GM19452 (cell line): Measurements from ENCODE around the gene CHMP1A.
"Not testable (repeated sequence)": the region's sequence is repeated elsewhere in the genome, so short reads cannot be mapped to it uniquely, and the experiment has no call there.

ENCODE experiments used
- ATAC-seq: cut with Tn5 transposase; IDR thresholded peaks from one replicate; pipeline ENCODE4 v1.9.1; 2021; ENCODE audit not compliant: unreplicated experiment

The CHMP1A gene

DNA sequence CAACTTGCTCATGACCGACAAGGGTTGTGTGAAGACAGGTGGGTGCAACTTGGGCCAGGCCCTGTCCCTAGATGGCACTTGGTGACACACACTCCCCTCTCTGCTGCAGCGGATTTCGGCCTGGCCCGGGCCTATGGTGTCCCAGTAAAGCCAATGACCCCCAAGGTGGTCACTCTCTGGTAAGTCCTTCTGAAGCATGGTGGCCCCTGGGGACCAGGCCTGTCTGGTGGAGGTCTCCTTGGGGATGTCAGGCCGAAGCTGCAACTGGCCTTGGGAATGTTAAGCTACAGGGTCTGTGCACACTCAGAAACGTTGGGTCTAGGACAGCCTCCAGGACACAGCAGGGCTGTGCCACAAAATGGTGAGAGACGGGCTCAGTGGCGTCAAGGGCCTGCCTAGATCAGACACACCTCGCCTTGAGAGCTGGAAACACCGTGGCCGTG lies 35.8 kb upstream of the CHMP1A start:
- no peak for ATAC-seq

DNA sequence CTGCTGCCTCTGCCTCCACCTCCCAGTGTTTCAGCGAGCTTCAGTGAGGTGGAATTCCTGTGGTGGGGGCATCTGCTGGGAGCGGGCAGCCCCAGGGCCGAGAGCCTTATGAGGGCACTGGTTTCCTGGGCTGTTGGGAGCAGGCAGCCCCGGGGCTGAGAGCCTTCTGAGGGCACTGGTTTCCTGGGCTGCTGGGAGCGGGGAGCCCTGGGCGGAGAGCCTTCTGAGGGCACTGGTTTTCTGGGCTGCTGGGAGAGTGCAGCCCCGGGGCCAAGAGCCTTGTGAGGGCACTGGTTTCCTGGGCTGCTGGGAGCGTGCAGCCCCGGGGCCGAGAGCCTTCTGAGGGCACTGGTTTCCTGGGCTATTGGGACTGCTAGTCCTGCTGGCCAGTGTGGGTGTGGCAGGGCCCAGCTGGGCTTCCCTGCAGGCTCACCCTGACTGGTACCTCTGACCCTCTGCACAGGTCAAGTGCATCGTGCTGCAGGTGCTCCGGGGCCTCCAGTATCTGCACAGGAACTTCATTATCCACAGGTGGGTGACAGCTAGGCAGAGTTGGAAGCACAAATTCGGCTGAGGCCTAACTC lies 34.6 kb upstream of the CHMP1A start:
- no peak for ATAC-seq

DNA sequence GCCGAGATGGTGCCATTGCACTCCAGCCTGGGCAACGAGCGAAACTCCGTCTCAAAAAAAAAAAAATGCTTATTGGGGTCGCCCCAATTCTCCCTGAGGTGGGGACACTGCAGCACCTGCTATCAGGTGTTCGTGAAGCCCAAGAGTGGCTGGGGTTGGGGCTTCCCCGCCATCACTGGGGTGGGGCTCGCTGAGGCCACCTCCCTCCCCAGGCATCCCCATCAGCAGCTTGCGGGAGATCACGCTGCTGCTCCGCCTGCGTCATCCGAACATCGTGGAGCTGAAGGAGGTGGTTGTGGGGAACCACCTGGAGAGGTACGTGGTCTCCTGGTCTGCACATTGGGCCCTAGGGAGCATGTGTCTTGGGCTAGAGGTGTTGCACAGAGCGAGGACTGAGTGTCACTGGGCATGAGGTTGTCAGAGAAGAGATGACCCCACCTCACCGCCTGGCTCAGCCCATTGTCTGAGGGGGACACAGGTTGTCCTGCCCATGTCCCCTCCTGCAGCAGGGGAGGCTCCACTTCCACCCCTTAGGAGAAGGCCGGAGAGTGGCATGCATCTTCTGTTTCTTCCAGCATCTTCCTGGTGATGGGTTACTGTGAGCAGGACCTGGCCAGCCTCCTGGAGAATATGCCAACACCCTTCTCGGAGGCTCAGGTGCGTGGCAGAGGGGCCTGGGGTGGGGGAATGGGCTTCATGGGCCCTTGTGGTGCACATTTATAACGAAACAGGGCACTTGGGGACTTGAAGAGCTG lies 33.9 kb upstream of the CHMP1A start:
- ATAC-seq, result no peak

DNA sequence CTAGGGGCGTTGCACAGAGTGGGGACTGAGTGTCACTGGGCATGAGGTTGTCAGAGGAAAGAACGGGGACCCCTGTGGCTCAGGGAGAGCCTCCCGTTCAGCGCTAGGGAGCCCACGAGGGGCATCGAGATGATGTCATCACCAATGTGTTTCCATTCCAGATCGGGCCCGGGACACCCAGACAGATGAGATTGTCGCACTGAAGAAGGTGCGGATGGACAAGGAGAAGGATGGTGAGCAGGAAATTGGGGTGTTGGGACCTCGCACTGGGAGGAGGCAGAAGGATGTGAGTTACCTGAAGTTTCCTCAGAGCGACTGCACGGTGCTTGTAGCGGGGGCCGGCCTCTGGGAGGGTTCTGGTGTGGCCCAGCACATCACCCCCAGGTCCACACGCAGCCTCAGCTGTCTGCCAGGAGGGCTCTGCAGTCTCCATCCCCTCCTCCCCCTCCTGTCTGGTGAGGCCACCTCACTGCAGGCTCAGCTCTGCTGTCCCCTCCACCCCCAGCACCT lies 32.9 kb upstream of the CHMP1A start:
- no peak for ATAC-seq

DNA sequence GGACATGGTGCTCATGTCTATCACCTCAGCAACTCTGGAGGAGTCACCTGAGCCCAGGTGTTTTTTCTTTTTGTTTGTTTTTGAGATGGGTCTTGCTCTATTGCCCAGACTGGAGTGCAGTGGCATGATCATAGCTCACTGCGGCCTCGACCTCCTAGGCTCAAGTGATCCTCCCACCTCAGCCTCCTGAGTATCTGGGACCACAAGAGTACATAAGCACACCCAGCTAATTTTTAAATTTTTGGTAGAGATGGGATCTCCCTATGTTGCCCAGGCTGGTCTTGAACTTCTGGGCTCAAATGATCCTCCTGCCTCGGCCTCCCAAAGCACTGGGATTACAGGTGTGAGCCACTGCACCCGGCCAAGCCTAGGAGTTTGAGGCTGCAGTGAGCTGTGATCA lies 32.1 kb upstream of the CHMP1A start:
- not testable (repeated sequence) for ATAC-seq

DNA sequence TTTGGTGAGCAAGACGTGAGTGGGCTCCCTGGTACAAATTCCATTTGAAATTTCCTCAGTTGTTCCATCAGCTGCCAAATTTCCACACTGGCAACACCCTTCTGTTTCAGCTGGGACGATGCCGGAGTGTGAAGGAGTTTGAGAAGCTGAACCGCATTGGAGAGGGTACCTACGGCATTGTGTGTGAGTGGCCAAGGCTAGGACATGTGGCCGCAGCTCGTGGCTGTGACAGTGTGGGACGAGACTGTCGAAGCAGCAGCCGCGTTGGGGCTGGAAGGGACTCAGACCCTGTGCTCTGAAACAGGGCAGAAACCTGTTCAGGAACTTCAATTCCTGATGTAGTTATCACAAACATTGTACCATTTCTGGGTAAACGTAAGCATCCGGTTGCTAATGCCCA lies 31.6 kb upstream of the CHMP1A start:
- ATAC-seq, result no peak

DNA sequence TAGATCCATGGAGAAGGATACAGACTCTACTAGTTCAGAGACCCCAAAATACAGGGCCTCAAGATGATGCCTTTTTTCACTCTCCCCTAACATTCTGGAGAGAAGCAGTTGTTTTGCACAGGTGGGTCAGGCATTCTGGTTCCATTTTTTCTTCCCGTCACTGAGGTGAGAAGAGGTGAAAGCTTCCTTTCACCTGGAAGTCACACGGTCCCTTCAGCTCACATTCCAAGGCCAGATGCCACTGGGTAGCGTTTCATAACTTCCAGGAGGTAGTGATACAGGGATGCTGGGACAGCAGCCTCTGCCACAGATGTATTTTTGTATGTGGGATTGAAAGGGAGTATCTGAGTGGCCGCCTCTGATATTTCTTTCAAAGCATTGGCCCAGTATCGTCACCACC lies 30.9 kb upstream of the CHMP1A start:
- ATAC-seq, result no peak

DNA sequence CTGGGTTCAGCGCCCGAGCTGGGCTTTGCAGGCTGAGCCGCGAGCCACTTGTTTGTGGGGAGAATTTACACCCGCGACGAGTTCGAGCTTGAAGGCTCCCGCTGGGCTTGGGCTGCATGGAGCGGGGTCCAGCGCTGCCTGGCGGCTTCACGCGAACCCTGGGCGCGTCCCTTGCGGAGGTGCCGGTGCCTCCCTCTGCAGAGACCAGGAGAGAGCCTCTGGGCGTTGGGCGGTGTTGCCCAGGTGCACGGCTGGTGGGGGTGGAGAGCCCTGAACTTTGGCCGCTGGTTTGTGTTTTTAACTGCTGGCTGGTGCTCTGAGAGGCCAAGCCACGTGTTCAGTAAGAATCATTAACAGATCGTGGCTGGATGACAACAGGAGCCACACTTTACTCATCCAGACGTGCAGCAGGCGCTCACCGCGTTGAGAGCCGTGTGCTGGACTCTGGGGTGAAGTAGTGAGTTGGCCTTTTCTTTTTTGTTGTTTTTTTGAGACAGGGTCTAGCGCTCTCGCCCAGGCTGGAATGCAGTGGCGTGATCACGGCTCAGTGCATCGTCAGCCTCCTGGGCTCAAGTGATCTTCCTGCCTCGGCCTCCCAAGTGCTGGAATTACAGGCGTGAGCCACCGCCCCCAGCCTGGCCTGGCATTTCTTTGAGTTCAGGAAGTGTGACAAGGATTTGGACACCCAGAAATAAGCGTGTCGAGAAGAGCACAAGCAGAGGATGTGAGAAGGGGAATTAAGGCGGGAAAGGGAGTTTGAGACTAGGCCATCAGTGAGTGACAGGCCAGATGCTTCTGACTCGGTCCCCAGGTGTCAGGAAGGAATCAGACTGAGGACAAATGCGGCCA lies 29.8 kb upstream of the CHMP1A start:
- peak; percentile 46 for ATAC-seq

DNA sequence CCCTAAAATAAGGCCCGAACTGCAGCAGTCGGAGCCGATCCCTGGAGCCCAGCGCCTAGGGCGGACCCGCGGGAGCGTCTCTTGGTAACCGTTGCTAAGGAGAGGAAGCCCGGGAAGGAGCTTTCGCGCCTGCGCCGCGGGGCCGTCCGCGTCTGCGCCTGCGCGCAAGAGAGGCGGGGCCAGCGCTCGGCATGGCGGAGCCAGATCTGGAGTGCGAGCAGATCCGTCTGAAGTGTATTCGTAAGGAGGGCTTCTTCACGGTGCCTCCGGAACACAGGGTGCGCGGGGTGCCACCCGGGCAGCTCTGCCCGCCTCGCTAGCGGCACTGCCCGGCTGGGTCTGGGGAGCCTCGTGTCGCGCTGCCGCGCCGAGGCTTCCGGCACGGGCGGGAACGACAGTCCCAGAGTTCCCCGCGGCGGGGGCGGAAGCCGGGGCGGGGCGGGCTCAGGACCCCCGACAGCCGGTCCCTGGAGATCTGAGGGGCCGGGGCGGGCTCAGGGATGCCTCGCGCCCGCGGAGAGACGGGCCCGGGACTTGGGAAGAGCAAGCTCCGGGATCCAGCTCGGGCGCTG lies 29.1 kb upstream of the CHMP1A start, which contains the start of gene CDK10:
Gene CDK10, plus strand, starts transcription at position 170 of the 572 bp plus-strand sequence. Its CDS starts 22 bp downstream, at position 192.
- peak; percentile 72 for ATAC-seq

DNA sequence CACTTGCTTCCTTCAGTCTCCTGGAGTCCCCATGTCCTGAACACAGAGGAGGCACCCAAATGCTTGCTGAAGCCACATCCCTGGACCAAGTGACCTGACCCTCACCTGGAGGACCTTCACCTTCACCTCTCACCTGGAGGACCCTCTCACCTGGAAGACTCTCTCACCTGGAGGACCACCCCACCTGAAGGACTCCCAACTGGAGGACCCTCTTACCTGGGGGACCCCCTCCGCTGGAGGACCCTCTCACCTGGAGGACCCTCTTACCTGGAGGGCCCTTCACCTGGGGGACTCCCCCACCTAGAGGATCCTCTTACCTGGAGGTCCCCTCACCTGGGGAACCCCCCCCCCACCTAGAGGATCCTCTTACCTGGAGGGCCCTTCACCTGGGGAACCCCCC lies 28.4 kb upstream of the CHMP1A start:
- no peak for ATAC-seq

DNA sequence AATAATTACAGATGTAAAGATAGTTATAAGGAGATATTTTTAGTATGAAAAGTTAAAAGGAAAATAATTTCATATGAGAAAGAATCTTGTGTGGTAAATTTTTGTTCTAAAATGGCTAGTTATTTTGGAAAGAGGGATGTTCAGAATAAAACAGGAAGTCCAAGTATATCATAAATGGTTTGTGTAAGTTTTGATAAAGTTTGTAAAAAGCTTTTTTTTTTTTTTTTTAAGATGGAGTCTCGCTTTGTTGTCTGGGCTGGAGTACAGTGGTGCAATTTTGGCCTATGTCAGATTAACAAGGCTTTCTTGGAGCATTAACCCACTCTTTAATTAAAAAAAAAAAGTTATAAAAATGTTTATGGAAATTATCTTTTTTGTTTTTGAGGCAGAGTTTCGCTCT lies 20.8 kb upstream of the CHMP1A start:
- ATAC-seq, result no peak

DNA sequence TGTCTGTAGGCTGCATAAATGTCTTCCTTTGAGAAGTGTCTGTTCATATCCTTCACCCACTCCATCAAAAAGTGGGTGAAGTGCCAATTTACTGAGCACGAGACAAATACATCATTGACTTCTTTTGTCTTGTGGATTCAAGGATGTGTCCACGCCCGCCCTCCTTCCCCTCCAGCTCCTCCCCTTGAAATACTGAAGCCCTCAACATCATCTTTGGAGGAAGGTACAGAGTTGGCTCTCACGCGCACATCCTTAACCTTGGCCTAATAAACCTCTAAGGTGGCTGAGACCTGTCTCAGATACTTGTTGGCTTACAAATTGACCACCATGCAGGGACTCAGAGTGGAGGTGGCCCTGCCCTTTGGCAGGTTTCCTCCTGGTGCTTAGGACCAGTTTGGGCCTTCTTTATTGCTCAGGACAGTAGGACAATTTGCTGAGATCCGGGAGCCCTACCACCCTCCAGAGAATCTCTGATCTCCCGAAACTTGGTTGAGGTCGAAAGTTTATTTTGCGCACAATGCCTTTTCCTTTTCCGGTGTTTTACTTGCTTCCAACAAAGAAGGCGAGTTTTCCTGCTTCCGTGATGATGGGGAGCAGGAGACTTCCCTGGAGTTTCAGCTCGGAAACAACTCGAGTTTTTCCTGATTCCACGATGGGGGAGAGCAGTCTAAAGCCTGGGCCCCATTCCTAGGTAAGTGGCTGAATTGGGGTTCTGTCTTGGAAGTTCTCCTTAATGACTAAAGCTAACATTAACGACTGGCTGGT lies 14.9 kb upstream of the CHMP1A start:
- ATAC-seq, result no peak

DNA sequence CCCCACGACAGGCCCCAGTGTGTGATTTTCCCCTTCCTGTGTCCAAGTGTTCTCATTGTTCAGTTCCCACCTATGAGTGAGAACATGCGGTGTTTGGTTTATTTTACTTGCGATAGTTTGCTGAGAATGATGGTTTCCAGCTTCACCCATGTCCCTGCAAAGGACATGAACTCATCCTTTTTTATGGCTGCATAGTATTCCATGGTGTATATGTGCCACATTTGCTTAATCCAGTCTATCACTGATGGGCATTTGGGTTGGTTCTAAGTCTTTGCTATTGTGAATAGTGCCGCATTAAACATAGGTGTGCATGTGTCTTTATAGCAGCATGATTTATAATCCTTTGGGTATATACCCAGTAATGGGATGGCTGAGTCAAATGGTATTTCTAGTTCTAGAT lies 14.1 kb upstream of the CHMP1A start:
- ATAC-seq, result not testable (repeated sequence)

DNA sequence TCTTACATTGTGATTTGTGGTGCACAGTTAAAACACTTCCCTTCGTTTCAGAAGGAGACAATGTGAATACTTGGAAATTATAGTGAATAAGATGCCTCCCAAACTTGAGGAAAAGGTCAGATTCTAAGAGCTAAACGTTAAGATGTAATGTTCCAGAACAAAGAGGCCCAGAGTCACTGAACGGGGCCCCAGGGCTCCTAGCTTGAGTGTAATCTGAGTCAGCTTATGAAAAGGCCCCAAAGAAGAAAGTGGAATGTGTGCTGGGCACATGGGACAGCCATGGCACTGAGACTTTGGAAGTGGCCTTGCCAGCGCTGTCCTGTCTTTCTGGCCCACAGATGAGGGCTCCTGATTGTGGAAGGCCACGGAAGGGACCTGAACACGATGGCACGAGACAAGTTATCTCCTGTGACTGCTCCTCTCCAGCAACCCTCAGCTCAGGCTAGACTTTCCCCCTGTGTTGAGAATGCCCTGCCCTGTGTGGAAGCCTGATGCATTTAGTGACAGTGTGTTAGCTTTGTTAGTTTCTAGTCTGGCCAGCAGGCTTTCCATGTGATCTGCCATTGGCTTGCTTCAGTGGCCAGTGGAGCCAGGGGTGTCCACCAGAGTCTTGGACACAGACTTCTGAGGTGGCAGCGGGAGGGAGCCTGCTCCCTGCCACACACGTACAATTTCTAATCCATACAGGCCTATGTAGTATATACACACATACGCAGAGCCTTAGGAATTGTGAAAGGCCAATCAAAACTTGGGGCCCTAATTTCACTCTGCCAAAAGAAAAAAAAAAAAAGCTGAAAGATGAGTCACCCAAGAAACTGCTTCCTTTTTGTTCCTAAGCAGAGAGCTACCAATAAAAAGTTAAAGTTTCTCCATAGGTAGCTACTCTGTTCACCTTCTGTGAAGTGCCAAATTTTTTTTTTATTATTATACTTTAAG lies 13.3 kb upstream of the CHMP1A start:
- ATAC-seq, result no peak

DNA sequence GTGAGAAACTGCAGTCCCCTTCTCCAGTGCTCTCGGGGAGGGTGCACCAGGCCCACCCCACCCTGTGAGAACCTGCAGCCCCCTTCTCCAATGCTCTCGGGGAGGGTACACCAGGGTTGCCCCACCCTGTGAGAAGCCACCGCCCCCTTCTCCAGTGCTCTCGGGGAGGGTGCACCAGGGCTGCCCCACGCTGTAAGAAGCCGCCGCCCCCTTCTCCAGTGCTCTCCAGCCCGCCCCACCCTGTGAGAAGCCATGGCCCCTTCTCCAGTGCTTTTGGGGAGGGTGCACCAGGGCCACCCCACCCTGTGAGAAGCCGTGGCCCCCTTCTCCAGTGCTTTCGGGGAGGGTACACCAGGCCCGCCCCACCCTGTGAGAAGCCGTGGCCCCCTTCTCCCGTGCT lies 12.2 kb upstream of the CHMP1A start:
- no peak for ATAC-seq

DNA sequence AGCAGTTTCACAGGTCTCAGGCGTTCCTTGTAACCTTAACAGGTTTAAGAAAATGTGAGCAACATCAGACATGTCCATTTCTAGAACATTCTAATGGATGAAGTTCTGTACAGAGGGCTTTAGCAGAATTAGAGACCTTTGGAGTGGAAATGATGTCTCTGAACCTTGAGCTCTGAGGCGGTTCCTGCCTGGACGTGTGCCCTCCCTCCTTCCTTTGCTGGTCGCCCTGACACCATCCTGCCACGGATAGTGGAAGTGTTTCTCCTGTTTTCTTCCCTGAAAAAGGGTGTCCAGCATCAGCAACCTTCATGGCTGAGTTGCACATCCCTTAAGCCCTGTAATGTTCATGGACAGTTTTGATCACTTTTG lies 11.3 kb upstream of the CHMP1A start:
- no peak for ATAC-seq

DNA sequence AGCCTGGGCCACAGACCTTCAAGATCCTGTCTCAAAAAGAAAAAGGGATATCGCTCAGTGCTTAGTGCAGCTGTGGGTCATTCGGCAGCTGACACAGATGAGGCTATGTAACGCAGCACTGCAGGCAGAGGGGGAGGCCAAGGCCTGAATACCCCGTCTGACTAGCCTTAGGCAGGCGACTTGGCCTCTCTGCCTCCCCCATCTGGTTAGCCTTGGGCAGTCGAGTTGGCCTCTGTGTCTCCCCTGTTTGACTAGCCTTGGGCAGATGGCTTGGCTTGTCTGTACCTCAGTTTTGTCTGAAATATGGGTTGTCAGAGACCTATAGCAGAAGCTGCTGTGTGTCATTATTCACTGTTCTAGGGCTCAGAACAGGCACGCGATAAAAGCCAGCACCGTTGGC lies 10.1 kb upstream of the CHMP1A start:
- no peak for ATAC-seq

DNA sequence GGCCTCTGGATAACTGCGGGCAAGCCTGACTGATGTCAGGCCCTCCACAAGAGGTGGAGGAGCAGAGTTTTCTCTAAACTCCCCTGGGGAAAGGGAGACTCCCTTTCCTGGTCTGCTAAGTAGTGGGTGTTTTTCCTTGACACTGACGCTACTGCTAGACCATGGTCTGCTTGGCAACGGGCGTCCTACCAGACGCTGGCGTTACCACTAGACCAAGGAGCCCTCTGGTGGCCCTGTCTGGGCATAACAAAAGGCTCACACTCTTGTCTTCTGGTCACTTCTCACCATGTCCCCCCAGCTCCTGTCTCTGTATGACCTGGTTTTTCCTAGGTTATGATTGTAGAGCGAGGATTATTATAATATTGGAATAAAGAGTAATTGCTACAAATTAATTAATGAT lies 9.5 kb upstream of the CHMP1A start:
- not testable (repeated sequence) for ATAC-seq

DNA sequence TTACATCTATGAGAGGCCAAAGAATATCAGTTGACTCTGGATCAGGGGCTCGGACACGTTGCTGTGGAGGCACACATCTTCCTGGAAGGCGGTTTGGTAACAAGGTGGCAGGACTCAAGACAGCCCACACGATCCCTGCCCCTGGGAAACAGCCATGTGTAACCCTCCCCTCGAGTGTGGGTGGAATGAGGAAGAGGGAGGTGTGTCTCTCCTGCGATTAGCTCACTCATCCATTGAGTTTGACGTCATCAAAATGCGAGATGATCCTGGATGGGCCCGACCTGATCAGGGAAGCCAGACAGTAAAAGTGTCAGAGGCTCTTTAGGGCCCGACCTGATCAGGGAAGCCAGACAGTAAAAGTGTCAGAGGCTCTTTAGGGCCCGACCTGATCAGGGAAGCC lies 6.7 kb upstream of the CHMP1A start:
- ATAC-seq, result not testable (repeated sequence)
